GM19240 (cell line): ENCODE data around the gene LIMCH1.

ENCODE experiments used
- DNase-seq: peaks from one replicate; pipeline ENCODE4 v3.0.0; 2011; ENCODE audit warnings: low spot score; ENCODE audit not compliant: insufficient read length

Gene LIMCH1

GRCh38 chr4:41568363-41568762, 30.4 kb downstream of the LIMCH1 start:
- no peak for DNase-seq

DNA sequence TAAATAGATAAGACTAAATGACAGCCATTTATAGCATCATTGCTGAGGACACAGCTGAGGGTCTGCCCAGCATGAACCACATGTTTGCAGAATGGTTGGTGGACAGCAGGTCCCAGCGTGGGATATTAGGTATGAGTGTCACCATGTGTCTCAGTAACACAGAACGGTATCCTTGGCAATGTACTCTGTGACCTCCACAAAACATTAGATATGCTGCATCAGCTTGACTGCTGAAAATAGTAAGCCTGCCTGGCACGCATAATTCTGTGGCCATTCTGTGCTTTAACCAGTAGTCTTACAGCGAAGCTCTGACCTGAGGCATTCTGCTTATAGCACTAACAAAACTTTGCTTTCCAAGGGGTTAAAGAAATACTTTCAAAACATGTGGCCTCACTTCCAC, 32.0 kb downstream of the LIMCH1 start:
- no peak for DNase-seq

DNA sequence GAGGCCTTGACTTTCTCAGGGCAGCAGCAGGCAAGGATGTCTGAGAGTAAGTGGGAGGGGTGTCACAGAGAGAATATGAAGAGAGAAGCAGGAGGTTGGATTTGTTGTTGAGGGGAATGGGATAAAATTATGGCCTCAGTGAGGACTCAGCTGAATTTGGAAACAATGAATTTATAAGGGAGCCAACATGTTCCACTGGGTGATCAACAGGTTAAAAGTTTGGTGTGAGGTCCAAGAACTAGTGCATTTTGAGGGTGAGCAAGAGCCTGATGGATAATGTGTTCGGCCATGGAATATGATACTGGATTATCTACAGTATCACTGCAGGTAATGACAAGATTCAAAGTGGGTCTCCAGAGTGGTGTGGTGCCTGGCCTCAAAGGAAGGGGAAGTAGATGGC, 33.5 kb downstream of the LIMCH1 start:
- DNase-seq, result no peak

DNA sequence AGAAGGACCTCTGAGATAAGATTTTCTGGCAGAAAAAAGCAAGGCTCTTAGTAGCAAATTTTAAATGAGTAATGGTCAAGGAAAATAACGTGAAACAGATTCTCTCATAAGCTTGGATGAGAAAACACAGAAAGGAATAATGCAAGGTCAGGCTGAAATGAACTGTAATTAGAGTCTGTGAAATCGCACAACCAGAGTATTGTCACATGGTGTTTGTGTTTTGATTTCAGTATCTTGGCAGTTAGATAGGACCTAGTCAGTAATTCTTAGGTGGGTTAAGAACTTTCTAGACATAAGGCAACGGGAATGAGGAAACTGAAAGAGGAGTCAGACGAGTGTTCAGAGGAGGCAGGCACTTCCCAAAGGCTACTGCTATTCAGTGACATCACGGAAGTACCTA, 34.6 kb downstream of the LIMCH1 start:
- no peak for DNase-seq

DNA sequence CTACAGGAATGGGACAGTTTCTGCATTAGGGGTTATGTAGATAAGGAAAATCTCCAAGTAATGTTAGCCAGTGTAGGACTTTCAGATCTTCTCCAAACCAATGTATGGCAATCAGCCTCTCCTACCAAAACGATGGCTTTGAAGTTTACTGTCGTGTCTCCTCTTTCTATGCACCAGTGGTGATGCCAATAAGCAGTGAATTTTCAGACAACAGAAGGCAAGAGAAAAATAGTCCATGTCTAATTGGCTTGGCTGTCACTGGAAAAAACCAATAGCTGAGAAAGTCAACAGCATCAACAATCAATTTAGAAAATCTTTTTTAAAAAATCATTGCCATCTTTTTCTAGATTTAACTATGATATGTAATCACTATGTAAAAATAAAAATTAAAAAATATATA, 35.0 kb downstream of the LIMCH1 start:
- DNase-seq, result no peak

DNA sequence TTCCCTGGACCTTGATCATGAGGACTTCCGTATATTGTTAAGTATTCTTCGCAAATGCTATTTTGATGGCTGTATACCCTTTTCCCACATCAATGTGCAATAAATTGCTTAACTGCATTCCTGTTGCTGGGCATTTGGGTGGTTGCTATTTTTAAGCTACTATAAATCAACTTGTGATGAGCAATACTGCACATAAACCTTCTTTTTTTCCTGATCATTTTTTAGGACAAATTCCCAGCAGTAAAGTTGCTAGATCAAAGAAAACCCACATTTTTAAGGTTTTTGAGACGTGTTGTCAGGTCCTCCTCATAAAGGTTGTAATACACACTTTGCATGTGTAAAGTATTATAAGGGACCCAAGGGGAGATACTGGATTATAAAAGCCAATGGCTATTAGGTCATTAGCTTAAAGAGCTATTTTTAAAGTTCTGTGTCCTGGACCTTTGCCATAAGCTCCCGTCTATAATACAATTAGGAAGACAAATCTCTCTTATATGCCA, 35.6 kb downstream of the LIMCH1 start:
- DNase-seq, result no peak

GRCh38 chr4:41575207-41575606, 37.2 kb downstream of the LIMCH1 start:
- DNase-seq, result no peak

GRCh38 chr4:41575665-41576064, 37.7 kb downstream of the LIMCH1 start:
- DNase-seq, result no peak

GRCh38 chr4:41579043-41579442, 41.1 kb downstream of the LIMCH1 start:
- DNase-seq, result no peak

DNA sequence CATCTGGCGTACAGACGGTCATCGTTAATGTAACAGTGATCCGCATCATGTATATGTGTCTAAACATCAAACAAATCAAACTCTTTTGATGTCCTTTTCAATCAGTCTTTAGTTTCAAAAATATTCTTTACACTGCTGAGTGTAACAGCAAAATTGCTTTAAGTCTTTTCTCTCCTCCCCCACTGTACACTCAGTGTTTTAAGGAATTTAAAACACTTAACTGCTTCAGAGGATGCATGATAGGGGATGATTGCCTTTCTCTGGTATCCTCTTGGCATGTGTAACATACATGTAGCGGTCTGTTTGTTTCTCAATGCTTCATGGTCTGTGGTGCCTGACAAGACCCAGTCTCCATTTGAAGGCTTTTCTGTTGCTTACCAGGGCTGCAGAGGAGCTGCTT, 41.6 kb downstream of the LIMCH1 start:
- DNase-seq, result no peak

GRCh38 chr4:41580007-41580406, 42.0 kb downstream of the LIMCH1 start:
- DNase-seq, result no peak

GRCh38 chr4:41586675-41587225, 48.8 kb downstream of the LIMCH1 start:
- no peak for DNase-seq

DNA sequence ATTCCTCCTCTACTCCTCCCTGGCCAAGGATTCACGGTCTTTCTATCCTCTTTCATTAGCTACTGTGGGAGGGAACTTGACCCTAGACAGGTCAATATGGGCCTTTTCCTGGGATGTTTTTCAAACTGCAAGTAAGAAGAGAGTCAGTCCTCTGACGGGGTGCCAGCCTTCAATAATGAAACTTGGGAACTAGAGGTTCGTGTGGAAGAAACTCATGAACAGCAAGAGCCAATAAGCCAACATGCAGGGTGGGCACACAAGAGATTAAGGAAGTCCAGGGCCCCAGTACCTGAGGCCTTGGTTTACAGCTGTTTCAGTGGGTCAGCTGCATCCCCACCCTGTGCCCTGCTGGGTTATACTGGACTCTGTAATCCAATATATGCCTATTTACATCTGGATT, 49.3 kb downstream of the LIMCH1 start:
- no peak for DNase-seq

GRCh38 chr4:41590591-41590990, 52.6 kb downstream of the LIMCH1 start:
- no peak for DNase-seq

DNA sequence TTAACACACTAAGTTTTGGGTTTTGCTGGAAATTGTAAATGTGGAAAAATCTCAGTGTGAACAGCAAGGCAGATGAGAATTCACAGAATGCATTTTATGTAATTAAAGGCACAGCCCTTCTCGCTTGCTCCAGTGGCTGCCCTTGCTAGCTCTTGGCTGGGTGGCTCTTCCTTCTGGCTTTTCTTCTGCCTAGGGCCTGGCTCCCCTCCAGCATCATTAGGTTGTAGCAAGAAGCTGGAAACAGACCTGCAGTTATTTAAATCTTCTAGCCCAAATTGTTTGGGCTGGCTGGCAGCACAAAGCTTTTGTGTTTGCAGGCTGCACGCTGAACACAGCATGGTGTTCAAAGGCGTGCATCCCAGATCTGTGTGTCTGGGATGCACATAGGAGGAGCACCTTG, 56.5 kb downstream of the LIMCH1 start:
- DNase-seq, result no peak

GRCh38 chr4:41597494-41597893, 59.5 kb downstream of the LIMCH1 start:
- DNase-seq, result no peak

DNA sequence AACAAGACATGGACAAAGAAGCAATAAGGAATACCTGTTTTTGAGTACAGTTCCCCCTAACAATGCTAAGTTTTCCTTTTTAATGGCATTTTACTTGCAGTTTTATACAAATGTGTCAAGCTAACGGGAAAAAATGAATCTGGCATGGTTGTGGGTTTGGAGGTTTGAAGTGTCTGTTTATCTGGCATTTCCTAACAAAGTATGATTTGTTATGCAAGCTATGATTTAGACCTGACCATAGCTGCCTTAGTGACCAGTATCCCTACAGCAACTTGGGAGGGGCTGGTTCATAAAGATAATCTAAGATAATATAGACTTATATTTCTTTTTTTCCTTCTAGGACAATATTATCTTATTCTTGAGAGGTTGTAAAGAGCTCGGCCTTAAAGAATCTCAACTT, 60.6 kb downstream of the LIMCH1 start:
- no peak for DNase-seq

DNA sequence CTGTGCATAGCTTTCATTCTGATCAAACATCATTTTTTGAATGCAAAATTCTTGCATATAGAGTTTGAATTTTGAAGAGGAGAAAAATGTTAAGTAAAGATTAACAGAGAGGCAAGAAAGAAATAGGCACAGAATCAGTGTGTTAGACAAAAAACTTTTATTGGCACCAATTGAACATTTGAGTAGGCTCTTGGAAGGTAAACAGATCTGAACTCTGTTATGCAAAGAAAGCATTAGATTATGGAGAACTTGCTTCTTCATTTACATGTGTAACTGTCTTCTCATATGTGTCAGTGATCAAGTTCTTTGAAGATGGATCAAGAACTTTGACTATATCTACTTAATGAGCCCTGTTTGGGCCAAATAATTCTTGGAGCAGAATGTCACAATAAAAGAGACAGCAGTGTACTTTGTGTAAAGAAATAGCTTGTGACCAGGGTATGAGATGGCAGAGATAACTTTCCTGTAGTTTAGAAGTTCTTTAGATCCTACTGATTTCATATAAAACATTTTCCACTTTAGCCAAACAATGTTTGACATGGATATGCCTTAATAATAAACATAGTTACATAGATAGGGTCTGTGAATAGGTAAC, 61.3 kb downstream of the LIMCH1 start:
- DNase-seq, result no peak

GRCh38 chr4:41600243-41600912, 62.4 kb downstream of the LIMCH1 start:
- no peak for DNase-seq

GRCh38 chr4:41601025-41601424, 63.1 kb downstream of the LIMCH1 start:
- DNase-seq, result no peak

- no peak for DNase-seq
Observed at GRCh38 chr4:41602113-41602512, 64.2 kb downstream of the LIMCH1 start.

DNA sequence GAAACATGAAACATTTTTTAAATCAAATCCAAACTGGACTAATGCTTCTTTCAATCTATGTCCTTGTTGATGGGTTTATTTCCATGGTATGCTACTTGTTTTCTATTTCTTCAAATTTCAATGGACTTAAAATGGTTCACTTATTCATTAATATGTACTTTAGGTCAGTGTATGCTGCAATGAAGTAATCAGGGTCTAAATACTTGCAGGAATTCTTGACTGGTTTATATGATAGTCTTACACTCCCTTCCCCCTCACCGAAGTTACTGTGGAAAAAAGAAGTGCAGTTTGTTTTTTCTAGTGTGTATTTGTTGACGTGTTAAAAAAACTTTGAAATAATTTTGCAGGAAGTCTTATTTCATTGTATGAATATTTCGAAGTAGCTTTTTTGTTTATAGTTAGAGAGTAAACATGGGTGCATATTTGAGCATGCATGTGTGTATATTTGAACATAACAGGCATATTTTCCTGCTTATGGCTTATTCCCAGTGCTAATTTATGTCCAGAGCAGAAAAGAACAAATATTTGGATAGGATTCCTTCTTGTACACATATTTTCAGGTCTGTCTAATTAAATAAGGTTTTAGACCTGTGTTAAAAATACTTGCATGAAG, 65.0 kb downstream of the LIMCH1 start:
- no peak for DNase-seq

- no peak for DNase-seq
Observed at GRCh38 chr4:41609851-41610250, 71.9 kb downstream of the LIMCH1 start.
